Natural killer cell (primary cell): ENCODE data around the gene SSTR3. TPM values are rescaled to one million over a fixed set of nuclear protein-coding genes. Genes with fewer than 3 reads are reported as not detected.

Experiments
- ATAC-seq, 3 donors: fragments of 150-1000 bp in 2 of 3; fragments of 200-7000 bp in 1 of 3; cut with Tn5 transposase; 1 replicate in 1 of 3; 2 replicates in 2 of 3; pipeline ENCODE4 v1.10.0; 2021; ENCODE audit warnings: mild to moderate bottlenecking in 2 of 3, moderate library complexity in 2 of 3
- DNase-seq, 2 donors: peaks; one replicate each; pipeline versions ENCODE4 v3.0.0 to v3.0.0-alpha.2; 2013 to 2021; ENCODE audit warnings: mixed read lengths in 1 of 2
- H3K27ac ChIP-seq: one replicate; pipeline ENCODE4 v1.5.1; 2013; ENCODE audit warnings: mild to moderate bottlenecking, low read length
- H3K27me3 ChIP-seq: one replicate; pipeline ENCODE4 v1.6.1; 2013; ENCODE audit warnings: low read length; ENCODE audit not compliant: control insufficient read depth, insufficient read depth
- H3K36me3 ChIP-seq: one replicate; pipeline ENCODE4 v1.6.1; 2013; ENCODE audit warnings: low read length; ENCODE audit not compliant: control insufficient read depth, insufficient read depth
- H3K4me1 ChIP-seq: one replicate; pipeline ENCODE4 v1.6.1; 2013; ENCODE audit warnings: low read length; ENCODE audit not compliant: control insufficient read depth, insufficient read depth
- H3K4me3 ChIP-seq: one replicate; pipeline ENCODE4 v1.5.1; 2013; ENCODE audit warnings: low read length
- H3K9me3 ChIP-seq: one replicate; pipeline ENCODE4 v1.6.1; 2013; ENCODE audit warnings: low read length; ENCODE audit not compliant: control insufficient read depth, insufficient read depth
- H3K27ac Mint-ChIP-seq, 2 donors: one replicate each; pipeline ENCODE4 v1.8.0; 2022; ENCODE audit warnings: mild to moderate bottlenecking in 2 of 2, mixed read lengths in 2 of 2, moderate library complexity in 1 of 2
- H3K27me3 Mint-ChIP-seq, 2 donors: one replicate each; pipeline ENCODE4 v1.8.0; 2022; ENCODE audit warnings: low read depth in 2 of 2, mixed read lengths in 2 of 2
- H3K36me3 Mint-ChIP-seq: one replicate; pipeline ENCODE4 v1.8.0; 2022; ENCODE audit warnings: mixed read lengths
- H3K4me1 Mint-ChIP-seq, 2 donors: one replicate each; pipeline ENCODE4 v1.8.0; 2022; ENCODE audit warnings: mixed read lengths in 2 of 2
- H3K4me3 Mint-ChIP-seq: one replicate; pipeline ENCODE4 v1.8.0; 2022; ENCODE audit warnings: mild to moderate bottlenecking, moderate library complexity, mixed read lengths
- H3K9me3 Mint-ChIP-seq, 2 donors: one replicate each; pipeline ENCODE4 v1.8.0; 2022; ENCODE audit warnings: mixed read lengths in 2 of 2
- CTCF ChIP-seq: fragments of 200-600 bp; IDR thresholded peaks from one replicate; pipeline ENCODE4 v1.8.0; 2022; ENCODE audit warnings: antibody characterized with exemption
- WGBS: methylation state at CpG from one replicate; pipeline ENCODE4 v1.1.7; 2013; ENCODE audit warnings: missing lambda C conversion rate; ENCODE audit not compliant: insufficient coverage; 5-methylcytosine and 5-hydroxymethylcytosine counted together
- intact Hi-C: fragments of 100-400 bp; cut with micrococcal nuclease; formaldehyde crosslinking; loops from one replicate; pipeline ENCODE4 v1.14.2; 2022
- total RNA-seq, 4 donors: library from RNA; stranded (reverse); fragments of 120-200 nt in 1 of 4; gene quantifications; one replicate each; pipeline versions ENCODE4 v1.2.3 to v1.2.4, GENCODE V29; 2013 to 2022

The SSTR3 gene
- total RNA-seq, 3 donors from 2014 or later (not counting 1 experiment from before 2014, with no cell fraction given): 0.20 to 0.64 (median 0.23) TPM

- H3K4me1 ChIP-seq: peaks cover 89% of the 10 kb centered on the region
- H3K4me1 Mint-ChIP-seq: peaks cover 81 to 98% of the 10 kb centered on the region in 2 donors
- intact Hi-C loops: loop anchor here (2.0 to 5.0 kb wide), 4 partner anchors 21 to 92 kb away; partner anchors contain the start of gene IL2RB
- H3K27me3 ChIP-seq: no peaks in the 10 kb centered on the region
- no peaks in the 10 kb centered on the region for H3K27me3 Mint-ChIP-seq
- DNase-seq (peak in 1 of 2 donors; percentile 24), ATAC-seq (no peak)
- no peak overlapping the region for H3K4me3 ChIP-seq
- H3K36me3 ChIP-seq: peaks cover 62% of the 10 kb centered on the region
- no peaks in the 10 kb centered on the region for H3K9me3 ChIP-seq
- H3K27ac ChIP-seq: peak overlapping the region; percentile 82
- no peaks in the 10 kb centered on the region for H3K36me3 Mint-ChIP-seq
- H3K27ac Mint-ChIP-seq: peak overlapping the region; percentile 93 to 98
- 81% methylated on average over 9 of the region's 10 CpGs for WGBS
- peak overlapping the region; percentile 91 for H3K4me3 Mint-ChIP-seq
- TF ChIP-seq CTCF: no peak
- H3K9me3 Mint-ChIP-seq: no peaks in the 10 kb centered on the region
Measured at GRCh38 chr22:37239336-37240239, 27.3 kb upstream of the SSTR3 start.

- Mint-ChIP-seq H3K4me3 (peak overlapping the region; percentile 83), H3K9me3 (no peaks in the 10 kb centered on the region), H3K27me3 (no peaks in the 10 kb centered on the region), H3K36me3 (no peaks in the 10 kb centered on the region), H3K27ac (peak overlapping the region; percentile 93 to 98), H3K4me1 (peaks cover 87 to 97% of the 10 kb centered on the region in 2 donors)
- Histone ChIP-seq H3K4me1 (peaks cover 96% of the 10 kb centered on the region), H3K27ac (peak overlapping the region; percentile 82), H3K27me3 (no peaks in the 10 kb centered on the region), H3K36me3 (peaks cover 80% of the 10 kb centered on the region), H3K4me3 (no peak overlapping the region), H3K9me3 (no peaks in the 10 kb centered on the region)
- intact Hi-C loops: loop anchor here (2.0 kb wide), 1 partner anchor 23 kb away; no protein-coding TSS in a partner anchor
- ATAC-seq (no peak), DNase-seq (peak in 1 of 2 donors; percentile 58)
- 70% methylated on average over 20 of the region's 20 CpGs for WGBS
- TF ChIP-seq CTCF: no peak
Measured at GRCh38 chr22:37237371-37238268, 25.3 kb upstream of the SSTR3 start.

GRCh38 chr22:37235897-37236607 is 23.8 kb upstream of the SSTR3 start:
- peak in 1 of 2 donors; percentile 48 for DNase-seq

More at GRCh38 chr22:37235897-37236607, 23.8 kb upstream of the SSTR3 start:
- H3K4me3 Mint-ChIP-seq: peak overlapping the region; percentile 81
- no peak for TF ChIP-seq CTCF
- H3K27me3 ChIP-seq: no peaks in the 10 kb centered on the region
- no peaks in the 10 kb centered on the region for H3K9me3 Mint-ChIP-seq
- H3K4me3 ChIP-seq: no peak overlapping the region
- H3K4me1 Mint-ChIP-seq: peaks cover 87 to 97% of the 10 kb centered on the region in 2 donors
- no peak for ATAC-seq
- H3K27ac ChIP-seq: peak overlapping the region; percentile 58
- peaks cover 98% of the 10 kb centered on the region for H3K4me1 ChIP-seq
- H3K27ac Mint-ChIP-seq: peak overlapping the region; percentile 93 to 98
- no peaks in the 10 kb centered on the region for H3K9me3 ChIP-seq
- intact Hi-C loops: no loop called here
- peaks cover 87% of the 10 kb centered on the region for H3K36me3 ChIP-seq
- WGBS: 80% methylated on average over 3 of the region's 3 CpGs
- H3K36me3 Mint-ChIP-seq: no peaks in the 10 kb centered on the region
- H3K27me3 Mint-ChIP-seq: no peaks in the 10 kb centered on the region
